Heart left ventricle (tissue), 16 donors: ENCODE measurements around the gene OR2T2. TPM values are rescaled to one million over a fixed set of nuclear protein-coding genes. Genes with fewer than 3 reads are reported as not detected.
"Not testable (repeated sequence)": the region's sequence is repeated elsewhere in the genome, so short reads cannot be mapped to it uniquely, and the experiment has no call there.

Experiments
- ATAC-seq, 4 donors: fragments of 200-7000 bp; cut with Tn5 transposase; one replicate each; pipeline ENCODE4 v1.9.1; 2020 to 2022; ENCODE audit warnings: moderate library complexity in 4 of 4, mild to moderate bottlenecking in 3 of 4, moderate number of reproducible peaks in 1 of 4
- DNase-seq, 5 donors: peaks; one replicate each; pipeline ENCODE4 v3.0.0-alpha.2; 2020
- H3K27ac ChIP-seq, 12 donors: fragments of 200-600 bp; sonication (generic) in 4 of 12; one replicate each; pipeline versions ENCODE4 v1.5.0 to v1.8.0; 2016 to 2022; ENCODE audit warnings: mild to moderate bottlenecking in 2 of 12
- H3K27me3 ChIP-seq, 9 donors: fragments of 200-600 bp; sonication (generic) in 2 of 9; one replicate each; pipeline versions ENCODE4 v1.5.1 to v1.8.0; 2016 to 2022; ENCODE audit warnings: mild to moderate bottlenecking in 3 of 9
- H3K36me3 ChIP-seq, 9 donors: fragments of 200-600 bp; sonication (generic) in 2 of 9; one replicate each; pipeline versions ENCODE4 v1.5.0 to v1.8.0; 2018 to 2022; ENCODE audit warnings: mild to moderate bottlenecking in 2 of 9
- H3K4me1 ChIP-seq, 12 donors: fragments of 200-600 bp; sonication (generic) in 4 of 12; one replicate each; pipeline versions ENCODE4 v1.5.0 to v1.8.0; 2016 to 2022; ENCODE audit warnings: mild to moderate bottlenecking in 3 of 12
- H3K4me3 ChIP-seq, 12 donors: fragments of 200-600 bp; sonication (generic) in 4 of 12; one replicate each; pipeline versions ENCODE4 v1.5.0 to v1.8.0; 2017 to 2022; ENCODE audit warnings: mild to moderate bottlenecking in 9 of 12, moderate library complexity in 4 of 12
- H3K9me3 ChIP-seq, 12 donors: fragments of 200-600 bp; sonication (generic) in 4 of 12; one replicate each; pipeline versions ENCODE4 v1.5.0 to v1.8.0; 2016 to 2022; ENCODE audit warnings: mild to moderate bottlenecking in 1 of 12
- WGBS, 4 donors: extraction: QIAGEN DNeasy Blood & Tissue Kit in 2 of 4; methylation state at CpG; one replicate each; pipeline versions ENCODE4 v1.1.5 to v1.1.7; 2013 to 2018; 5-methylcytosine and 5-hydroxymethylcytosine counted together
- intact Hi-C, 10 donors: fragments of 100-400 bp; cut with DNase I; formaldehyde crosslinking; loops; one replicate each; pipeline versions ENCODE4 v1.11.1 to v1.14.2; 2022
- polyA plus RNA-seq, 2 donors: library from polyadenylated mRNA; stranded (reverse); fragments of 200-250 nt; gene quantifications; one replicate each; pipeline ENCODE4 v1.2.3, GENCODE V29; 2013
- total RNA-seq, 9 donors: library from RNA; depleted of rRNA in 2 of 9; stranded (reverse); fragments of >200 nt in 2 of 9; fragmentation: NEBNext Ultra II Directional in 3 of 9; extraction: Animal tissue kit (Norgen Biotek cat#: 25700) in 3 of 9; gene quantifications; one replicate each; pipeline versions ENCODE4 v1.1.0 to v1.2.4, GENCODE V29; 2016 to 2023
- donor health status: ischemic (EF 13 %, LVEDD 7.1; RV severe dilation, severe dysfunction).
- donor health status: healthy with polysubstance abuse.
- donor health status: DM: no; HTN: yes; CAD: no.
- donor health status: DM: no; HTN: no; CAD: no.
- donor health status: ischemic (EF 25% LVEDD 6.9; RV normal size, moderate dysfunction).
- donor health status: ischemic (EF 25% LVEDD 5.7; RV mildly dilated, moderate dysfunction).
- donor health status: healthy.
- donor health status: DM: yes; HTN: yes; CAD: no.
- donor health status: ischemic (EF 35%, LVEDD 5.7; RV mildly dilated, moderate dysfunction).
- donor health status: nonischemic (EF 11% LVEDD 7.7; RV severe dilation, severe dysfunction).
- donor health status: DM: yes; HTN: yes; CAD: no.
- donor health status: PGD.
- donor health status: ischemic (EF 29% LVEDD 5.4; RV normal size, mild dysfunction).
- donor health status: nonischemic (EF 23%, LVEDD 6.1; RV moderate dilation, normal function).

Gene OR2T2
- total and polyA plus RNA-seq, 11 donors = not detected

- H3K4me3 ChIP-seq, H3K36me3 ChIP-seq, ATAC-seq, intact Hi-C loops, DNase-seq, H3K4me1 ChIP-seq, H3K27me3 ChIP-seq, H3K9me3 ChIP-seq, H3K27ac ChIP-seq: not testable (repeated sequence)
- 71 to 93% (median 90%) methylated on average over 4 to 6 of the region's 6 CpGs for WGBS, 4 donors
Measured at GRCh38 chr1:248434913-248435312, 10.5 kb upstream of the OR2T2 start.

- H3K4me3 ChIP-seq, H3K4me1 ChIP-seq, DNase-seq, intact Hi-C loops, ATAC-seq, H3K27ac ChIP-seq, H3K27me3 ChIP-seq, H3K36me3 ChIP-seq, H3K9me3 ChIP-seq: not testable (repeated sequence)
- 58 to 72% (median 67%) methylated on average over 3 of the region's 3 CpGs for WGBS, 4 donors
Measured at GRCh38 chr1:248436303-248436702, 9.1 kb upstream of the OR2T2 start.

- H3K4me1 ChIP-seq, DNase-seq: not testable (repeated sequence)
- WGBS, 4 donors = 20 to 53% (median 27%) methylated on average over 1 of the region's 1 CpG
Measured at GRCh38 chr1:248438668-248439067, 6.8 kb upstream of the OR2T2 start.

GRCh38 chr1:248439283-248439682, 6.2 kb upstream of the OR2T2 start:
- H3K4me3 ChIP-seq, H3K27me3 ChIP-seq, H3K9me3 ChIP-seq, ATAC-seq, H3K4me1 ChIP-seq, H3K36me3 ChIP-seq, H3K27ac ChIP-seq, intact Hi-C loops, DNase-seq: not testable (repeated sequence)
- WGBS, 4 donors = 51 to 67% (median 60%) methylated on average over 5 of the region's 5 CpGs

More at GRCh38 chr1:248438668-248439067, 6.8 kb upstream of the OR2T2 start:
- H3K4me3 ChIP-seq, H3K27me3 ChIP-seq, intact Hi-C loops, ATAC-seq, H3K36me3 ChIP-seq, H3K27ac ChIP-seq, H3K9me3 ChIP-seq: not testable (repeated sequence)

GRCh38 chr1:248442500-248443277, 2.7 kb upstream of the OR2T2 start:
- not testable (repeated sequence) for H3K36me3 ChIP-seq, H3K27me3 ChIP-seq, H3K4me3 ChIP-seq, ATAC-seq, H3K27ac ChIP-seq, H3K9me3 ChIP-seq, DNase-seq, H3K4me1 ChIP-seq
- 31 to 53% (median 44%) methylated on average over 1 of the region's 2 CpGs for WGBS, 4 donors
- intact Hi-C loops = loop anchor here in 1 of 10 donors (10.0 kb wide), 1 partner anchor 202 kb away; the partner anchor contains the start of gene OR2T35

- not testable (repeated sequence) for H3K27ac ChIP-seq, H3K9me3 ChIP-seq, ATAC-seq, H3K36me3 ChIP-seq, DNase-seq, H3K4me3 ChIP-seq, H3K4me1 ChIP-seq, H3K27me3 ChIP-seq
- WGBS, 4 donors = 60 to 79% (median 74%) methylated on average over 4 of the region's 4 CpGs
- intact Hi-C loops = loop anchor here in 1 of 10 donors (10.0 kb wide), 1 partner anchor 200 kb away; the partner anchor contains the start of gene OR2T35
Measured at GRCh38 chr1:248444603-248445002, 834 bp upstream of the OR2T2 start.

GRCh38 chr1:248448409-248449074, 3.1 kb downstream of the OR2T2 start:
- H3K9me3 ChIP-seq, H3K4me3 ChIP-seq, H3K4me1 ChIP-seq, DNase-seq, ATAC-seq, H3K27me3 ChIP-seq, H3K36me3 ChIP-seq, H3K27ac ChIP-seq: not testable (repeated sequence)
- intact Hi-C loops = loop anchor here in 1 of 10 donors (10.0 kb wide), 1 partner anchor 196 kb away; the partner anchor contains the start of gene OR2T35
- WGBS, 4 donors = no CpG with 5 or more reads among the region's 4 CpGs

GRCh38 chr1:248449821-248450465, 4.5 kb downstream of the OR2T2 start:
- not testable (repeated sequence) for DNase-seq, ATAC-seq, H3K36me3 ChIP-seq, H3K9me3 ChIP-seq, H3K27me3 ChIP-seq, H3K4me3 ChIP-seq, H3K4me1 ChIP-seq, H3K27ac ChIP-seq
- WGBS, 4 donors = 71 to 89% (median 78%) methylated on average over 5 of the region's 6 CpGs
- intact Hi-C loops = loop anchor here in 1 of 10 donors (10.0 kb wide), 1 partner anchor 195 kb away; the partner anchor contains the start of gene OR2T35

GRCh38 chr1:248450466-248451145, 5.2 kb downstream of the OR2T2 start:
- DNase-seq, H3K36me3 ChIP-seq, H3K4me3 ChIP-seq, intact Hi-C loops, H3K4me1 ChIP-seq, H3K27ac ChIP-seq, H3K9me3 ChIP-seq, ATAC-seq, H3K27me3 ChIP-seq: not testable (repeated sequence)
- WGBS, 4 donors = 30 to 40% (median 37%) methylated on average over 2 of the region's 5 CpGs

- WGBS, 4 donors = 84 to 92% (median 88%) methylated on average over 4 to 7 of the region's 7 CpGs
- H3K36me3 ChIP-seq, ATAC-seq, H3K27me3 ChIP-seq, DNase-seq, H3K4me1 ChIP-seq, H3K4me3 ChIP-seq, intact Hi-C loops, H3K9me3 ChIP-seq, H3K27ac ChIP-seq: not testable (repeated sequence)
Measured at GRCh38 chr1:248453619-248454018, 8.2 kb downstream of the OR2T2 start.
